ENCODE data around the gene JAG2.

JAG2 gene

DNA sequence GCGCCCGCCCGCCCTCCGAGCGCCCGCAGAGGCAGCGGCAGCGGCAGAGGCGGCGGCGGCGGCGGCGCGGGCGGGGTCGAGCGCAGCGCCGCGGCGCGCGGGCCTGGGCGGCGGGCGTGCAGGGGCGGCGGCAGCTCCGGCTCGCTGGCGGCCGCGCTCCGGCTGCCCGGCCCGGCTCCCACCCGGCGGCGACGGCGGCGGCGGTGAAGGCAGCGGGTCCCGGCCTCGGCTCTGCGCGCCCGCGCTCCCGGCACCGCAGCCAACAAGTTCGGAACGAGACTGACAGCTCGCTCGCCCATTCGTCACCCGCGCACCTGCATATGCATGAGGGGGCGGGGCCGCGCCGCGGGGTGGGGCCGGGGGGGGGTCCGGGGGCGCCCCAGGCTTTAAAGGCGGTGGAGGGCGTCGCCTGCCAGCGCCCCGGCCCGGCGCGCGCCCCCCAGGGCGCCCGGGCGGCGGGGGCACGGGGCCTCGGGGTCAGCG, at the start of gene JAG2:
Gene JAG2 (minus strand): TSS at position 281 of the 483 bp plus-strand sequence. CDS start 356 bp downstream, outside the sequence.
- DNase-seq = peak; percentile 61

- no peak for DNase-seq
Observed at GRCh38 chr14:105217774-105218173, 49.2 kb upstream of the JAG2 start.

DNA sequence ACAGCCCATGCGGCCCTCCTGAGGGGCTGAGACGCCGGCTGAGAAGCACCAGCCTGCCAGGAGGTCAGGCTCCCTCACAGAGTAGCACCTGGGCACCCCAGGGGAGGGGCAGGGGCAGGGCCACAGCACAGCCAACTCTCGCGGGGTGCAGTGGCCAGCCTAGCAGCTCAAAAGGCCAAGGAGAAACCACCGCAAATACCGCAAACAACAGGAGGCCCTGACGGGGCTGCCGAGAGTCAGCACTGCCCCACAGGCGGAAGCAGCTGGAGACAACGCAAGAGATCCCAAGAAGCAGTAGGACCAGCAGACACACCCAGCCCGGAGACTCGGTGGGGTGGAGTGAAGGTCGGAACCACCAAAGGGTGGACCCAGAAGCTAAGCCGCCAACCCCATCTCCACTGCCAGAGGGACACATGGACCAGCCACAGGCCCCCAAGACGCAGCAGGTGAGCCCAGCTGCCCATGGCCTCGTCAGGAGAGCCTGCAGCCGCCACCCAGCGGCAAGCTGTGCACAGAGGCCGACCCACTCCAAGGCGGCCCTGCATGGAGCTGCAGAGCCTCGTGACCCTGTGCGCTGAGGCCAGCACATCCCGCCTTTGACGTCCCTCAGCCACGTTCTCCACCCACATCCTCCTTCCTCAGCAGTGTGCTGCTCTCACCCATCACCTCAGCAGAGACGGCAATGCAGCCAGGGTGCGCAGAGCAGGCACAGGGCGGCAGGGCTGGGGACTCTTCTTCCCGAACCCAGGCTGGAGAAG, 48.1 kb upstream of the JAG2 start:
- DNase-seq = no peak

DNA sequence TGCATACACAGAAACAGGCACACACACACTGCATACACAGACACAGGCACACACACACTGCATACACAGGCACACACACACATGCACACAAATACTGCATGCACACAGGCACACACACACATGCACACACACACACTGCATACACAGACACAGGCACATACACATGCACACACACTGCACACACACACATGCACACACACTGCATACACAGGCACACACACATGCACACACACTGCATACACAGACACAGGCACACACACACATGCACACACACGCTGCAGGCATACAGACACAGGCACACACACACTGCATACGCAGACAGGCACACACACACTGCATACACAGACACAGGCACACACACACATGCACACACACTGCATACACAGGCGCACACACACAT, 47.0 kb upstream of the JAG2 start:
- no peak for DNase-seq

GRCh38 chr14:105214324-105214915, 45.8 kb upstream of the JAG2 start:
- DNase-seq = no peak

DNA sequence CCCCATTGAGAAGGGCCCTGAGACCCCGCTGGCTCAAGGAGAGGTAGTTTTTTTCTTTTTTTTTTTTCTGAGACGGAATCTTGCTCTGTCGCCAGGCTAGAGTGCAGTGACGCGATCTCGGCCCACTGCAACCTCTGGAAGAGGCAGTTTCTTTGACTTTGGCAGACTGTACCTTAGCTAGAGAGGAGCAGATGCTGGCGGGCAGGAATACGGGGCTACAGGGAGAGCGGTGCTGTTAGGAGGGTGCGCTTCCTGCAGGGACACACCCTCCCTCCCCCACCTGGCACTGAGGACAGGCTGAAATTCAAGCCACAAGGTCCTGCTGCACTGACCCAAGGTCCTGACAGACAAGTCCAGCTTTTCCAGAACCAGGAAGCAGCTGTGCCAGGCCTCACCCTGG, 44.8 kb upstream of the JAG2 start:
- no peak for DNase-seq

DNA sequence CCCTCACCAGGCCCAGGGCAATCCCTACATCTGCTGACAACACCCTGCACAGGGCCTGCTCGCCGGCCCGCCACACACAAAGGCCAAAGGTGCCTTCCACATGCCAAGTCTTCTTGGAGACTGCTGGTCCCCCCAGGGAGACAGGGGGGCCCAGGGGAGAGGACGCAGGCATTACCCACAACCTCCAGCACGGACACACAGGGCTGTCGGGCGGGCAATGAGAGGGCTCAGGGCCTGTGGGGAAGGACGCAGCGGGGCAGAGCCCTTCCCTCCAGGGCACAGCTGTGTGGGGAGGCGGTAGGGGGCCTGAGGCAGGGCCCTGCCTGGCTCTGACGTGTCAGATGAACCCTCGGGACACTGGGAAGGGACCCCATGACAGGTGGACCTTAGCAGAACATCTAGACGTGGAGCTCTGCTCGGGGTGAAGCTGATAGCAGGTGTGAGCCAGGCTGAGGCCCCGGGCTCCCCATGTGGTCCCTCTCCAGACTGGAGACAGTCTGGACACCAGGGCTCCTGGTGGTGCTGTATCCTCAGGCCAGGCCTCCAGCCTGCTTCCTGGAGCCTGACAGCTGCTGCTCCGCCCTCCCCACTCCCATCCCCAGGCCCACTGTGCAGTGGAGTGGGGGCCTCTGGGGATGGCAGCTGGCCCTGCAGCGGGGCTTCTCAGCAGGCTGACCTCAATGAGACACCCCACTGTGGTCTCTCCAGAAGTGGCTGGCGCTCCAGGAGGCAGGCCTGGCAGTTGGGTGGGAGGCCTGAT, 44.1 kb upstream of the JAG2 start:
- DNase-seq = no peak

- no peak for DNase-seq
Observed at GRCh38 chr14:105211758-105212089, 43.1 kb upstream of the JAG2 start.

DNA sequence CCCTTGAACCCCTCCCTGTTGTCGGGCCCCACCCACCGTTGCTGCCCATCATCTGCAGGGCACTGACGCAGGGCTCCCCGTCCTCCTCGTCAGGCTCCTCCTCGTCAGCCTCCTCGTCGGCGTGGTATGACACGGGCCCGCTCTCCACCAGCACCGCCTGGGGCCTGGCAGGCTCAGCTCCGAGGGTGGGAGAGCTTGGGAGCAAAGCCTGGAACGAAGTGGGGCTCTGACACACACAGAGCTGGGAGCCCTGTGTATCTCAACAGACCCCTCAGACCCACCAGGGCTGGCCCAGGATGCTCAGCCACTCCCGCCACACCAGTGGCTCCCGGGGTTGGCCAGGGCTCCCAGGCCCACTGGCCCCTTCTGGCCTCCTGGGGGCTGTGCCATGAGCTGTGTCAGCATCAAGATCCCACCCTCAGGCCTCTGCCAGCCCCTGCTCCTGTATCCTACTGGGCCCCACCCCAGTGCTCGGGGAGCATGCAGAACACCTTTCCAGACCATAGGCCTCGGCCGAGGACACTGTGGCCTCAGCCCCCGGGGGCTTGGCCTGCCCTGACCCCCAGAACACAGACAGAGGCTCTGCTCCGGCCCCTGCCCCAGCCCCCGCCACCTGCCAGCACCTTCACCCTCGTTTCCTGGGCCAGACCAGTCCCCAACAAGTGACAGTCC, 42.6 kb upstream of the JAG2 start:
- DNase-seq = no peak

GRCh38 chr14:105210266-105211025, 41.9 kb upstream of the JAG2 start:
- DNase-seq = no peak

- DNase-seq = no peak
Observed at GRCh38 chr14:105209646-105210045, 41.1 kb upstream of the JAG2 start.

DNA sequence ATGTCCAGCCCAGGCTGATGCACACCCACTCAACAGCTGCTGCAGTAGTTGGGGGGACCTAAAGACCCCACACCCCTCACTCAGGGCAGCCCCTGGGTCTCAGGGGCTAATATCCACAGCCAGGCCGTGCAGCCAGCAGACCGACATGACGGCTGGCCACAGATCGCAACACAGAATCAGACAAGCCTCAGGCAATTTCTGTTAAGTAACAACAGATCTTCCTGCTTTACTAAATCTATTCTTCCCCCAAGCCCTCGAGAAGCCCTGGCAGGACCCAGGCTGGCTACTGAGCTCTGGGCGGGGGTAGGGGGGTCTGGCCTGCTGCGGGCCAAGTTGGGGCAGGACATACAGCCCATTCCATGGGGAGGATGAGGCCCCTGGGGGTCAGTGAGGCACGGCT, 40.5 kb upstream of the JAG2 start:
- DNase-seq = no peak

DNA sequence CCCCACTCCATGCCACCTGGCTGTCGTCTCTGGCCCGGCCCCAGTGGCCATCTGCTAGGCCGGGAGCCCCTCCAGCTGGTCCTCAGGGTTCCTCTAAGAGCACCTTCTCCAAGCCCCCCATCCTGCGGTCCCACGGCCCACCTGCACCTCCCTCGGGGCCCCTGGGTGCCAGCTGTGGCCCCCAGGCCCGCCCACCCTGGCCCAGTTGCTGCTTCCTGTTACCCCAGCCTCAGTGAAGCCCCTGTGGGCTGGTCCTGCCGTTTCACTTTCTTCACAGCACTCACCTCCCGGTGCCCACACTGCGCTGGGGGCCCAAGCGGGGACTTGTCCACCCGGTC, 40.1 kb upstream of the JAG2 start:
- no peak for DNase-seq

GRCh38 chr14:105207996-105208737, 39.6 kb upstream of the JAG2 start:
- DNase-seq = no peak

GRCh38 chr14:105207460-105207901, 38.9 kb upstream of the JAG2 start:
- no peak for DNase-seq

- DNase-seq = no peak
Observed at GRCh38 chr14:105206873-105207272, 38.3 kb upstream of the JAG2 start.

DNA sequence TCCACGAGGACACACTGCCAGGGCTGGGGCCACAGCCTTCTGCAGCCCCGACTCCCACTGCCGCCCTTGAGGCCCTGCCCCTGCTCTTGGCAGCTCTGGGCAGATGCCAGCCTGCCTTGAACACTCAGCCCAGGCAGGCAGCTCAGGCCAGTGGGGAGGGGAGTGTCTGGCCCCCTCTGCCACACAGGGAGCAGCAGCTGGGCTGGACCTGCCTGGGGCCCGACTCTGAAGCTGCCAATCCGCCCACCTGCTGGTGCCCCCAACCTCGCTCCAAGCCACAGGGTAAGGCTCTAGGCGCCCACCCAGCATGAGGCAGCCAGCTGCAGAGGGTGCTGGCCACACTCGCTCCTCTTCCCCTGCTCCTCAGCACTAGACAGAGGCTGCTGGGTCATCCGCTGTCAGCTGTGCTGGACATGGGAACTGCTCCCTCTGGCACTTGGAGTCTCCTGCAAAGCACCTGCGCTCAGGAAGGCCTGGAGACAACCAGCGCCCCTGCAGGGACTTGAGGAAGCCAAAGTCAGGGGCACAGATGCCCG, 37.2 kb upstream of the JAG2 start:
- DNase-seq = no peak

- no peak for DNase-seq
Observed at GRCh38 chr14:105204931-105205672, 36.5 kb upstream of the JAG2 start.

- no peak for DNase-seq
Observed at GRCh38 chr14:105204206-105204930, 35.8 kb upstream of the JAG2 start.

DNA sequence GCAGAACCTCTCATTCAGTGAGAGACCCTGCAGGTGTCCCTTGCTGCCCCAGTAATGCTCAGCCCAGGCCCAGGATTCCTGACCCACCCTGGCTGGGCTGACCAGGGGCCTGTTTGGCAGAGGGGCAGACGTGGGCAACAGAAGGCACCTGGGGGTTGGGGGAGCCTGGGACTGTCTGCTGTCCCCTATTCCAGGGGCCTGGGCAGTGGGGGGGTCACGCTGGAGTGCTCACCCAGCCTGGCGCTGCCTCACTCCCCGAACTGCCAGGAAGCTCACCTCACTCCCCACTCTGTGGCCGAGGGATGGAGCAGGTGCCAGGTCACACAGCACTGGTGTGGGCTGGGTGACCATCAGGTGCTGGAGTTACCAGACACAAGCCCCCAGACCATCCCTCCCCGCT, 35.1 kb upstream of the JAG2 start:
- DNase-seq = no peak
